Measurements from ENCODE around the gene KIAA1210.
"Not testable (repeated sequence)": the region's sequence is repeated elsewhere in the genome, so short reads cannot be mapped to it uniquely, and the experiment has no call there.

KIAA1210 gene

DNA sequence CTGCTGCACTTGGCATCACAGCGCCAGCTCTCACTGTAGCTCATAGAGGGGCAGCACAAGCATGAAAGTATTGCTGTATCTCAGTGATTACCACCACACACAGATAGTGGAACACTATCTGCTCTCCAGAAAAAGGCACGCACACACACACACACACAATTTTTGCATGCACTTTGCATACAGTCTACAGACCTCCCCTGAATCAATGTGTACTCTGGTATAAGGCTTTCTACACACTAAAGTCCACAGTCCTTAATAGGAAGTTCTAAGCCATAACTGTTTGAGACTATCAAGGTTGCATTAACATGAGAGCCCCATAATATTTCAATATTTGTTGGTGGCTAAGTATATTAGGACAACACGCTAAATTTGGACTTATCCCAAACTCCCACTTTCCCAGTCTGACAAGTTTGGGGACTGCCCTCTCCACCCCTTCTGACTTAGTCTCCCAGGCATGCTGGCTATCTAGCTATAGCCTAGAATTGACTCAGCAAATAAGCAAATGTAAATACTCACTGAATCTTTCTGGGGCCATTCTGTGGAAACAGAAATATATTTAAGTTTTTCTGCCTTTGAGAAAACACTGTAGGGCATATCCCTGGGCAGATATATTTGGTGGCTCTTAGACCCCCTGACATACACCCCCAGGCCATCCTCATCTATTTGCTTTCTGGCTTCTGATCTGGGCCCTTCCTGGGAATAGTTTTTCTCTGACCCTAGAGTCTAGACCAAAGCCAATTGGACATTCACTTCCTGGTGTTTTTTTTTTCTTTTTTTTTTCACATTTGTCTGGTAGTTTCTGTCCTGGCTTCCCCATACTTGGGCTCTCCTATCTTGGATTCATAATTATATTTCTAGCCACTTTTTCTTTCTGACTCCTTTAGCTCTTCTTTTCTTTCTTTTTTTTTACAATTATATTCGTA lies 91.2 kb downstream of the KIAA1210 start:
- H3K4me3 Mint-ChIP-seq, result no peak overlapping the region
- H3K36me3 Mint-ChIP-seq (ENCODE audit: low read depth), result no peaks in the 10 kb centered on the region
- no peaks in the 10 kb centered on the region for H3K4me1 Mint-ChIP-seq (ENCODE audit: low read depth)
- no peaks in the 10 kb centered on the region for H3K27me3 Mint-ChIP-seq (ENCODE audit: low read depth)
- no peak overlapping the region for H3K27ac Mint-ChIP-seq
- H3K9me3 Mint-ChIP-seq, result no peaks in the 10 kb centered on the region

DNA sequence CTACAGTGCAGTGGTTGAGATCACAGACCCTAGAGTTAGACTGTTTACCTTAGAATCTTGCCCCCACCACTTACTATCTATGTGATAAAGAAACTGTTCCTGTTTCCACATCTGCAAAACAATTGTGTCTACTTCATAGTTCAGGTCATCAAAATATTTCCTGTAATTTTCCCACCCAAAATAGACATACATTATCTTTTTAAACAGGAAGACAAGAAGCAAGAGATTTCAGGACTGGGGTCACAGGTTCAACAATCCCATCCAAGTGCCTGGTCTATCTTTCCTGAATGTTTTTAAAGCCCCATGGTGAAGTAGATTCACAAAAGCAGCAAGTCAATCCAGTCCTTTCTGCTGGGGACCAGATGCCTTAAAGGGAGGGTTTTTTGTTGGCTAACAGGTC lies 96.6 kb downstream of the KIAA1210 start:
- Mint-ChIP-seq H3K4me3 (no peak overlapping the region), H3K9me3 (no peaks in the 10 kb centered on the region), H3K27me3 (ENCODE audit: low read depth) (no peaks in the 10 kb centered on the region), H3K4me1 (ENCODE audit: low read depth) (no peaks in the 10 kb centered on the region), H3K27ac (no peak overlapping the region), H3K36me3 (ENCODE audit: low read depth) (no peaks in the 10 kb centered on the region)

GRCh38 chrX:119029656-119030055 lies 98.0 kb downstream of the KIAA1210 start:
- H3K27ac Mint-ChIP-seq, H3K9me3 Mint-ChIP-seq, H3K4me3 Mint-ChIP-seq: not testable (repeated sequence)

GRCh38 chrX:119028733-119029330 lies 98.8 kb downstream of the KIAA1210 start:
- no peak overlapping the region for H3K4me3 Mint-ChIP-seq

More at GRCh38 chrX:119029656-119030055, 98.0 kb downstream of the KIAA1210 start:
- H3K4me1 Mint-ChIP-seq (ENCODE audit: low read depth); H3K36me3 Mint-ChIP-seq (ENCODE audit: low read depth); H3K27me3 Mint-ChIP-seq (ENCODE audit: low read depth): not testable (repeated sequence)

More at GRCh38 chrX:119028733-119029330, 98.8 kb downstream of the KIAA1210 start:
- H3K36me3 Mint-ChIP-seq (ENCODE audit: low read depth), result no peaks in the 10 kb centered on the region
- H3K9me3 Mint-ChIP-seq, result no peaks in the 10 kb centered on the region
- H3K27me3 Mint-ChIP-seq (ENCODE audit: low read depth), result no peaks in the 10 kb centered on the region
- H3K4me1 Mint-ChIP-seq (ENCODE audit: low read depth), result no peaks in the 10 kb centered on the region
- no peak overlapping the region for H3K27ac Mint-ChIP-seq
